HG03520 (cell line): ENCODE results near the gene HCFC1R1.
A peak's percentile ranks its signal among the peaks of the same experiment; 100 is the strongest.

Experiments
- ATAC-seq: cut with Tn5 transposase; IDR thresholded peaks from one replicate; pipeline ENCODE4 v1.9.1; 2021; ENCODE audit warnings: mild to moderate bottlenecking, moderate library complexity; ENCODE audit not compliant: unreplicated experiment

Gene HCFC1R1

DNA sequence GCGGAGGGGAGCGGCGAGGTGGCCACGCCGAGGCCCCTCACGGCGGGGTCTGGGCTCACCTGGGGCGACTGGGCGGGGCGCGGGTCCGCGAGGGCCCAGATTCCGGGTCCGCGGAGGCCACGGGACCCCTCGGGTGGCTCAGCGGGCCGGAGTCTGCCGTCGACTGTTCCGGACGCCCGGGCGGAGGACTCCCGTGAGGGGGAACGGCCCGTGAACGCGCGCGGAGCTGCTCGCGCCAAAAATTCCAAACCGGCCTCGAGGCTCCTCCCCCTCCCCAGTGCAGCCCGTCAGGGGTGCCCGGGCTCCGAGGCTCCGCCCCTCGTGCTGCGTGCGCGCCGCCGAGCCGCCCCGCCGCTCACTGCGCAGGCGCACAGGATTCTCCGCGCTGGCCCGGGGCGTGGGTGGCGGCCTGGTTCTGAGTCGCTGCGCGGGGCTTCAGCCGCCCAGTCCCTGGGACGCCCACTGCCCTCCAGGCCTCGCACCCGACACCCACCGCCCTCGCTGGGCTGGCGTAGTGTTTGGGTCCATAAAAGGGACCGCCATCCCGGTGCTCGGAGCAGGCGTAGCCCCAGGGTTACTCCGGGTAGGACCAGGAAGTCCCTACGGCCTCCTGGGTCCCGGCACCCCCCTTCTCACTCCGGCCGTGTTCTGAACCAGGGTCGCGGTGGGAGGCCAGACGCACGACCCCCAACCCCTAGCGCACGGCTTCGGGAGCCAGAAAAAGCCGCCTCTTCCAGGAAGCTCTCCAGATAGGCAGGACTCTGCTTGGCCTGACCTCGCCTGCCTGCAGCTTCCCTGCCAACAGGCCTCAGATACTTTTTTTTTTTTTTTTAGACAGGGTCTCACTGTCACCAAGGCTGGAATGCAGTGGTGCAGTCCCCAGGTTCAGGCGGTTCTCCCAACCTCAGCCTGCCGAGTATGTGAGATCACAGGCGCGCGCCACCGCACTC lies 43.2 kb downstream of the HCFC1R1 start, which contains the start of gene PKMYT1:
Gene PKMYT1 (minus strand): TSS at position 220 of the 950 bp plus-strand sequence. CDS start 789 bp downstream, outside the sequence.
- ATAC-seq: peak; percentile 76

DNA sequence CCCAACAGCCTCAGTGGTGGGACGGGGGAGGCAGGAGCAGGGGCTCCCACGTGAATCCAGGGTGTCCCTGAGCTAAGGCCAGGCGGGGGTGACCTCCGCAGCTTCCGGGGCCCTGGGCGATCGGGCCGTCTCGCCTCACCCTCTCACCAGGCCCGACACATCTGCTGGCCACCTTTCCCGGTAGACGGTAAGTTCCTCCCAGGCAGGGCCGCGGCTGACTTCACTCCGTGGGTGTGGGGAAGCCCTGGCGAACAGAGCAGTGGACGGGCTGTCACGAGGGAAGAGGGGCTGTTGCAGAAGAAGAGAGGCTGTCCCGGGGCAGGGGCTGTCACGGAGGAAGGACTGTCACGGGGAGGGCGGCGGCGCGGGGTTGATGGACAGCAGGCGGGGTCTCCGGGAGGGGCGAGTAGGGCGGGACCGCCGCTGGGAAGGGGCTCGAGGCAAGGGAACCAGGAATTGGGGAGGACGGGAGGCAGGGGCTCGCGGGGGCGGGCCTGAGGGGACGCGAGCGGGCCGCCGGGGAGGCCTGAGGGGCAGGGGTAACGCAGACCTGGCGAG lies 44.0 kb downstream of the HCFC1R1 start:
- no peak for ATAC-seq

DNA sequence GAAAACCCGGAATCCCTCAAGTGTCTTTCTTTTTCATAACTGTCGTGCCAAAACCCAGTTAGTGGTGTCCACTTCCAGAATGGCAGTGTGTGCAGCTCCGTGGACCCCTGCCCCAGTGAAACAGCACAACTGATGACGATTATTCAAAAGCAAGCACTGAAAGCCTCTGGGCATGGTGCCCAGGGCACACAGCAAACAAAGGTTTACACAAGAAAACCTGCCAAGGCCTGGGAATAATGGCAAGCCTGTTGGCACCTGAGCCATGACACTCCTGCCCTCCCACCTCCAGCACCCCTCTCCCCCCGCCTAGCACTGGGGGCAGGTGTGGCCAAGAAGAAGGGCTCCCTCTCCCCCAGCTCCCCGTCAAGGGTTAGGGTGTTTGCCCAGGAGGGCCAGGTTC lies 46.3 kb downstream of the HCFC1R1 start:
- ATAC-seq: no peak

DNA sequence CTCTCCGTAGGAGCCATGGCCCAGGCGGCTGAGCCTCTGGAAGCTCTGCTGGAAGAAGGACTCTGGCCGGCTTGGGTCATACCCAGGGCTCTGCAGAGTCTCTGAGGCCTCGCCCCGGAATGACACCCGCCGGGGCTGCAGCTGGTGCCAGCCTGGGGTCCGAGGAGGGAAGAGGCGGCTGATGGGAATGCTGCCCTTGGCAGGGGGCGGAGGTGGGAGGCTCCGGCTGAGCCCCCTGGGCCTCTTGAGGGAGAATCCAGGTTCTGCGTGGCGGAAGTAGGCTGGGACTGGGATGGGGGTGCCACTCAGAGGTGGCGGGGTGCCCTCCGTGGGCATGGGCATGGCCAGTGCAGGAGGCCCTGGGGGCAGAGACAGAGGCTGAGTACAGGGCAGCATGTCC lies 47.1 kb downstream of the HCFC1R1 start:
- ATAC-seq: no peak

DNA sequence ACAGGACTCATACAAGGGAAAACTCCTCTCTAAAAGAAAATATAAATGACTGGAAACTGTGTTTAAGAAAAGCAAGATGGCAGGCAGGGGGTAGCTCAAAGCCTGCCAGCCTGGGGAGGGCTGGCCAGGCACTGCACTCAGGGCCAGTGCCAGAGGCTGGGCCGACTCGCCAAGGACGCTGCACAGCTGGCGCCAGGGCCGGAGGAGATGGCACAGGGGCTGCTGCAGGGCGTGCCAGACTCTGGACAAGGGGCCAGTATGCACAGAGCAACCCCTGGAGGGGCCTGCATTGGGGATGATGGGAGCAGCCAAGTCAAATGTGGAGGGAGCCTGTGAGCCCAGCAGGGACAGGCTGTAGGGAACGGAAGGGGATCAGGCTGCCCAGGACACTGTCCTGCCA lies 47.5 kb downstream of the HCFC1R1 start:
- no peak for ATAC-seq

DNA sequence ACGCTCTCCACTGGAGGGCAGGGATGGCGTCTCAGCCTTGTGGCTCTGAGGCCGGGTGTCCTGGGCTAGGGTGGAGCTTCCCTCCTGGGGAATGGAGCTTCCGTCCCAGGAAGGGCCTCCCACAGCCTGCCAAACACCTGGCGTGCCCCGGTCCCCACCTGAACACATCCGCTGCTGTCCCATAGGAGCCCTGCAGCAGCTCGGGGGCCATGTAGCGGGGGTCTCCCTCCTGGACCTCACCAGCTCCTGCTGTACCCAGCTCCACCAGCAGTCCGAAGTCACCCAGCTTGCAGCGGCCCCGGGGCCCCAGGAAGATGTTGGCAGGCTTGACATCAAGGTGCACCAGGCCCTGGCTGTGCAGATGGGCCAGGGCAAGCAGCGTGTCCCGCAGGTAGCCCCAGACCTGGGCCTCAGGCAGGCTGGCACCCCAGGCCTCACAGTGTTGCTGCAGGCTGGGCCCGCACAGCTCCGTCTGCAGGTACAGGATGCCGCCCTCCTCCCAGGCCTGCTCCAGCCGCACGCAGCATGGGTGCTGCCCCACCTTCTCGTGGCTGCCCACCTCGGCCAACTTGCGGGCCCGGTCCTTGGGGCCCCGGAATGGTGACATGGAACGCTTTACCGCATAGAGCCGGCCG lies 48.5 kb downstream of the HCFC1R1 start:
- no peak for ATAC-seq

DNA sequence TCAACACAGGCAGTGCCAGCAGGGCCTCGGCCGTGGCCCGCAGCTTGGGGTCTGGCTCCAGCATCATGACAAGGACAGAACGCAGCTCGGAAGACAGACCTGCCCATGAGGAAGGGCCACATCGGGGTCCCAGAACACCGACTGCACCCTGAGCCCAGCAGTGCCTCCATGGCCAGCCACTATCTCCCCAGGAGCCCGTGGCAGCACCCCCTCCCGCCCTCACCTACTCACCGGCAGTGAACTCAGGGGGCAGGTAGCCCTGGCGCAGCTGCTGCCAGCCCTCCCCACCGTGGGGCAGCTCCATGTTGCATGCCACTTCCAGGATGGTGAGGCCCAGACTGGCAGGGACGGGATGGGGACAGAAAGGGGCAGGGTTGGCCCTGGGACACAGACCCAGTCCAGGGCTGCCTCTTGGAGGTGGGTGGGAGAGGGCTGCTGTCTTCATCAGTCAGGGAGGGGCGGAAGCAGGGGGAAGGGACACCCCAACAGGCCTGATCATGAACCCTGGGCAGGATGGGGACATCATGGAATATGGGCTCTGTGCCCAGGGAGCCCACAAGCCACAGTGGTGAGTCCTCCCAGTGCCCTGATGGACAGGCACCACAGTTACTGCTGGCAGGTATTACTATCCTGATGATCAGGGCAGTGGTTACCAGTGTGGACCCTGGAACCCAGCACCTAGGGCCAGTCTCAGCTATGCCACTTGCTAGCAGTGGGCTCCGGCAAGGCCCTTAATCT lies 49.3 kb downstream of the HCFC1R1 start:
- ATAC-seq: no peak

DNA sequence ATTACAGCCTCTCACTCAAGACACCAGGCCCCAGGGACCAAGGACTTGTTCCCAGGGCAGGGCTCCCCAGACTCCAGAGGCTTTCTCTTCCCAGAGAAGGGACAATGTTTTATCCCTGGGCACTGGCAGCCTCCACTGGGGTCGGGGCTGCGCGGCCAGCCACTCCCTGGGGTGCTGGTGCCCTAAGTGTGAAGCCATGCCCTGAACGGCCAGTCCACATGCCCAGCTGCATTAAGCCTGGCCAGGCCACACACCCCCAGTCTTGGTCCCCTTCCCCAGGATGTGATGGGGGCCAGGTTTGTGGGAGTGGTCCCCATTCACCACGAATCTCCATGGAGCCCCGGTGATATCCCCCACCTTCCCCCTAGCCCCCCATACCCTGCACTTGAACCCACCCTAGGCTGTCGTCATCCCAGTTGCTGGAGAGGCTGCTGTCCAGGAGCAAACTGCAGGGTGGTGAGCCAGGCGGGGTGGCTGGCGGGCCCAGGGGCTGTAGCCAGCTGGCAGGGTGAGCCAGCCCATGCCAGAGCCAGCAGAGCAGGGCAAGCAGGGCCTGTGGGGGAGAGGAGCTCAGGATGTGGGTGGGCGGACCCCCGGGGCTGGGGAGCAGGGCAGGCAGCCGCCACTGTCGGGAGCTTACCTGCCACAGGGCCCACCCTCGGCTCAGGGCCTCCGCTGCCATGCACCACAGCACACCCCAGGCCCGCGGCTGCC lies 50.0 kb downstream of the HCFC1R1 start:
- ATAC-seq: no peak

DNA sequence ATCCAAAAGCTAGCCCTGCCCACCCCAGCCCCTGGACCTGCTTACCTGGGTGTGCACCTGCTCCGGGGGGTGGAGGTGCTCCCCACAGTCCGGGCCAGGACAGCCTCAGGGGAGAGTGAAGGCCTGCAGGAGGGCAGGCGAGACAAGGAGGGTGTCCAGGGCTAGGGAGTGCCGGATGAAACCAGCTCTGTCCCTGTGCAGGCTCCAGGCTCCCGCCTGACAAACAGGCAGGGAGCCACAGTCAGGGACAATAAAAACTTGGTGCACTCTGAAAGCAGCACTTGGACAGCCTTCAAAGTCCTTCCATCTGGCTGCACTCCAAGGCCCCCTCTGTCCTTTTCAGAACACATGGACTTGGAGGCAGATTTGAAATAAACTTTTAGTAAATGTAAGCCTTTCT lies 50.6 kb downstream of the HCFC1R1 start:
- ATAC-seq: no peak
